HCT116 (cell line): ENCODE data around the gene HPS1. TPM values are rescaled to one million over a fixed set of nuclear protein-coding genes. Genes with fewer than 3 reads are reported as not detected.

Source experiments
- ATAC-seq: fragments of 200-7000 bp; cut with Tn5 transposase; 2 replicates; pipeline ENCODE4 v1.9.1; 2020; ENCODE audit warnings: mild to moderate bottlenecking, moderate library complexity
- BruUV-seq: library from RNA; stranded (reverse); fragments of 400-500 nt; replicated peaks from 2 replicates; lab custom pipeline; 2021; lab: Mats Ljungman, UMichigan
- CTCF ChIA-PET: fragments of 300-600 bp; sonication (Branson Sonifier 250); formaldehyde crosslinking; loops from one replicate; lab custom pipeline; 2021; ENCODE audit warnings: antibody characterized with exemption; lab: Charles Lee
- POLR2A ChIA-PET: fragments of 300-600, 350-600 bp; sonication (Branson Sonifier 250); formaldehyde crosslinking; loops from one replicate; lab custom pipeline; 2021; ENCODE audit warnings: antibody characterized with exemption; lab: Charles Lee
- RAD21 ChIA-PET, 2 experiments: fragments of 300-600 bp; sonication (Branson Sonifier 250); formaldehyde crosslinking; loops; one replicate each; lab custom pipeline; 2023; ENCODE audit warnings: low total read pairs in 2 of 2; ENCODE audit not compliant: uncharacterized antibody in 2 of 2, unreplicated experiment in 2 of 2, low non-redundant PET in 1 of 2; lab: Charles Lee
- DNase-seq: peaks from one replicate; pipeline ENCODE4 v3.0.0-alpha.2; 2010; ENCODE audit warnings: low read depth, low spot score
- H2AFZ ChIP-seq: fragments of 200-600 bp; shearing (Covaris generic), sonication (generic); 2 replicates; pipeline ENCODE4 v1.6.1; 2017; ENCODE audit warnings: low read depth, mixed run types, mixed read lengths, antibody characterized with exemption, low read length; ENCODE audit not compliant: poor library complexity, severe bottlenecking
- H3K27ac ChIP-seq: 2 replicates; pipeline ENCODE4 v1.5.1; 2012; ENCODE audit warnings: low read depth, low read length
- H3K27me3 ChIP-seq: fragments of 200-600 bp; sonication (generic); 2 replicates; pipeline ENCODE4 v1.6.1; 2016; ENCODE audit warnings: mixed run types, low read length, mixed read lengths; ENCODE audit not compliant: insufficient read depth
- H3K36me3 ChIP-seq, 2 experiments: fragments of 200-500 bp in 1 of 2; fragments of 200-600 bp in 1 of 2; sonication (Bioruptor generic) in 1 of 2; sonication (generic) in 1 of 2; 2 replicates each; pipeline versions ENCODE4 v1.5.1 to v1.6.1; 2014 to 2016; ENCODE audit warnings: low read length in 2 of 2, inconsistent platforms in 1 of 2, mixed read lengths in 1 of 2, mixed run types in 1 of 2; ENCODE audit not compliant: insufficient read depth in 2 of 2, control insufficient read depth in 1 of 2
- H3K4me1 ChIP-seq, 2 experiments: fragments of 200-600 bp in 1 of 2; sonication (generic) in 1 of 2; 2 replicates each; pipeline versions ENCODE4 v1.5.1 to v1.6.1; 2012 to 2017; ENCODE audit warnings: low read length in 2 of 2, inconsistent platforms in 1 of 2, mild to moderate bottlenecking in 1 of 2, mixed read lengths in 1 of 2, mixed run types in 1 of 2, moderate library complexity in 1 of 2; ENCODE audit not compliant: insufficient read depth in 2 of 2, control insufficient read depth in 1 of 2
- H3K4me2 ChIP-seq: fragments of 200-600 bp; sonication (generic); 2 replicates; pipeline ENCODE4 v1.6.1; 2017; ENCODE audit warnings: mixed run types, low read length, mixed read lengths
- H3K4me3 ChIP-seq, 2 experiments: fragments of 200-600 bp in 1 of 2; sonication (generic) in 1 of 2; replicated peaks in 1 of 2; 2 replicates each; pipeline ENCODE4 v1.5.1; 2011 to 2016; ENCODE audit warnings: low read length in 2 of 2, control low read depth in 1 of 2, low read depth in 1 of 2, mild to moderate bottlenecking in 1 of 2, mixed read lengths in 1 of 2, mixed run types in 1 of 2
- H3K79me2 ChIP-seq: fragments of 200-600 bp; sonication (generic); 2 replicates; pipeline ENCODE4 v1.6.1; 2017; ENCODE audit warnings: mild to moderate bottlenecking, mixed run types, low read length, moderate library complexity, mixed read lengths; ENCODE audit not compliant: insufficient read depth
- H3K9ac ChIP-seq: fragments of 200-600 bp; sonication (generic); 2 replicates; pipeline ENCODE4 v1.6.1; 2016; ENCODE audit warnings: low read length, mixed read lengths
- H3K9me2 ChIP-seq: fragments of 200-600 bp; sonication (generic), shearing (Covaris generic); 2 replicates; pipeline ENCODE4 v1.6.1; 2017; ENCODE audit warnings: mixed run types, mild to moderate bottlenecking, moderate library complexity; ENCODE audit not compliant: insufficient read depth
- H3K9me3 ChIP-seq, 2 experiments: fragments of 200-500 bp in 1 of 2; fragments of 200-600 bp in 1 of 2; sonication (Bioruptor generic) in 1 of 2; sonication (generic) in 1 of 2; 2 replicates each; pipeline ENCODE4 v1.6.1; 2014 to 2017; ENCODE audit warnings: low read length in 2 of 2, mixed read lengths in 2 of 2, inconsistent platforms in 1 of 2, low read depth in 1 of 2, mild to moderate bottlenecking in 1 of 2, mixed run types in 1 of 2, moderate library complexity in 1 of 2; ENCODE audit not compliant: control insufficient read depth in 1 of 2, insufficient read depth in 1 of 2
- H4K20me1 ChIP-seq: fragments of 200-600 bp; sonication (generic), shearing (Covaris generic); 2 replicates; pipeline ENCODE4 v1.6.1; 2017; ENCODE audit warnings: mixed run types, mild to moderate bottlenecking, moderate library complexity; ENCODE audit not compliant: insufficient read depth
- EGR1 ChIP-seq: IDR thresholded peaks from 2 replicates; pipeline ENCODE4 v1.6.1; 2012; ENCODE audit warnings: low read depth
- ELF1 ChIP-seq: IDR thresholded peaks from 2 replicates; pipeline ENCODE4 v1.6.1; 2012; ENCODE audit warnings: low read depth, borderline replicate concordance
- EZH2 ChIP-seq: fragments of 200-600 bp; sonication (generic); IDR thresholded peaks from 2 replicates; pipeline ENCODE4 v1.6.1; 2017; ENCODE audit warnings: antibody characterized with exemption, mixed run types
- FOSL1 ChIP-seq: IDR thresholded peaks from 2 replicates; pipeline ENCODE4 v1.6.1; 2012; ENCODE audit warnings: low read depth
- JUND ChIP-seq: IDR thresholded peaks from 2 replicates; pipeline ENCODE4 v1.6.1; 2012
- POLR2AphosphoS5 ChIP-seq: IDR thresholded peaks from 2 replicates; pipeline ENCODE4 v1.6.1; 2011; ENCODE audit warnings: mild to moderate bottlenecking, low read depth, low read length, moderate library complexity
- SIN3A ChIP-seq: IDR thresholded peaks from 2 replicates; pipeline ENCODE4 v1.6.1; 2012; ENCODE audit warnings: low read depth
- SP1 ChIP-seq: IDR thresholded peaks from 2 replicates; pipeline ENCODE4 v1.6.1; 2012; ENCODE audit warnings: low read depth
- SRF ChIP-seq: IDR thresholded peaks from 2 replicates; pipeline ENCODE4 v1.6.1; 2012; ENCODE audit warnings: low read depth
- YY1 ChIP-seq: IDR thresholded peaks from 2 replicates; pipeline ENCODE4 v1.6.1; 2011; ENCODE audit warnings: low read length, low read depth, moderate library complexity, mild to moderate bottlenecking; ENCODE audit not compliant: insufficient replicate concordance; ENCODE audit errors: extremely low read depth
- ZFX ChIP-seq: fragments of 450-650 bp; IDR thresholded peaks from 2 replicates; pipeline ENCODE4 v1.6.1; 2017
- intact Hi-C: fragments of 100-400 bp; cut with micrococcal nuclease; formaldehyde crosslinking; loops from 2 replicates; pipeline ENCODE4 v1.10.0; 2022
- total RNA-seq: library from RNA; stranded (reverse); gene quantifications from one replicate; pipeline ENCODE4 v1.2.1, GENCODE V29; 2021; ENCODE audit not compliant: unreplicated experiment
- TF ChIP-seq, protein P1 (sequence below): IDR thresholded peaks from 2 replicates; pipeline ENCODE4 v1.6.1; 2012; ENCODE audit warnings: low read depth
- TF ChIP-seq, protein P2 (sequence below): IDR thresholded peaks from 2 replicates; pipeline ENCODE4 v1.6.1; 2012
- TF ChIP-seq, protein P3 (sequence below), 3 experiments: fragments of 200-600 bp in 1 of 3; sonication (generic) in 1 of 3; IDR thresholded peaks in 2 of 3; conservative IDR thresholded peaks in 1 of 3; 2 replicates each; pipeline ENCODE4 v1.5.1; 2012 to 2017; ENCODE audit warnings: low read depth in 2 of 3, low read length in 2 of 3, antibody characterized with exemption in 1 of 3, borderline replicate concordance in 1 of 3, control low read depth in 1 of 3, mild to moderate bottlenecking in 1 of 3, mixed read lengths in 1 of 3, mixed run types in 1 of 3, moderate library complexity in 1 of 3; ENCODE audit not compliant: insufficient read depth in 1 of 3

Gene HPS1
- total RNA-seq, 1 experiment from 2014 or later = 64.3 TPM

DNA sequence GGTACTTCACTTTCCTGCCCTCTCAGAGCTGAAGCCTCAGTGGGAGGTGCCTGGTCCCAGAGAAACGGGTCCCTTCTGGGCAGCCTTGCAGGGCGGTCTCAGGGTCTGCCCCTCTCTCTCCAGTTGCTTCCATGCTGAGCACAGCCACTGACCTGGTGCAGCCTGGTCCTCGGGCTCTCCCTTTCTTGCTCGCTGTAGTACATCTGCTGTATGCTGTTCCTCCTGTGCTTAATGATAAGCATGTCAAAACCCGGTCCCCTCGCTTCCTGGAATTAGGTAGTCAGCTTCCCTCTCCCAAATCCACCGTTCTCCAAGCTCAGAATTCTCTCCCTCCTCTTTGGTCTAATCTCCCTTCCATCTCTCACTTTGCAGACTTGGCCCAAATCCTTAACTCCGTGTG lies 11.0 kb upstream of the HPS1 start (continued):
- TF ChIP-seq YY1 = no peak

DNA sequence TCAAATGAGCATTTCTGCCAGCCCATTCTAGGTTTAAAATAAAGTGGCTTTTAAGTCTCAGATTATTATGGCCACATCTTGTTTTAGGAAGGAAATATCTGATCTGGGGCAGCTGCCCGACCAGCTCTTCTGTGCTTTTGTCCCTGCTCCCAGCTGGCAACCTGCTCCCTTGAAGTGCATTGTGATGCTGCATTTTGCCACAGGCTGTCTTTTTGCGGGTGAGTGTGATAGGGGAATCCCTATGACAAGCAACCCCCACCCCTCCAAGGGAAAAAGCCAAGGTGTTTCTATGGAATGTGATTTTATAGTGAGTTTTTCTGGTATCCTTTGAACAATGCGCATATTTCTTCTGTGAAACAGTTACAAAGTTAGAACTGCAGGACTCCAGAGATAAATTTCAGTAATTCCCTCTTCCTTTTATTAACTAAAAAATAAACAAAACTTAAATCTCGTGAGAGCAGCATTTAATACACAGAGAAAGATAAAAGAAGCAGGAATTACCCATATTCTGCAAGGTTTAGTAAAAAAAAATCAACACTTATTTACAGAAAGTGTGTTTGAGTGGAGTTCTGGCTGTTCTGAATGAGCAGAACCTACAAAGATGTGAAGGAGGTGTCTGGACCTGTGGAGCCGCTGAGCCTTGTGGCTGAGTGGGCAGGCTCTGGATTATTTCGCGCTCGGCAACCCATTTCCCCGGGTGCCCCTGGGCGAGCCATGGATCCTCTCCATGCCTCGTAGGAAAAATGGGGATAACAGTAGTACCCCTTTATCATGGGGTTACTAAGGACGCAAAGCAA lies 10.1 kb upstream of the HPS1 start:
- no peaks in the 10 kb centered on the region for H3K36me3 ChIP-seq
- no peaks in the 10 kb centered on the region for H3K79me2 ChIP-seq
- H3K27me3 ChIP-seq = no peaks in the 10 kb centered on the region; the same call in 1 of the 2 replicates
- DNase-seq (no peak), ATAC-seq (no peak)
- H3K4me1 ChIP-seq = peaks cover 11 to 14% of the 10 kb centered on the region in 2 experiments
- no TSS peak for BruUV-seq
- H3K4me2 ChIP-seq = no peak overlapping the region
- H4K20me1 ChIP-seq = no peaks in the 10 kb centered on the region
- CTCF ChIA-PET = interaction anchor here (0.9 kb wide), 1 partner anchor 820 kb away, joined by 4 read pairs; no protein-coding TSS in a partner anchor
- H3K9me3 ChIP-seq = no peaks in the 10 kb centered on the region
- no peak overlapping the region for H3K9ac ChIP-seq
- H2AFZ ChIP-seq = no peak overlapping the region
- intact Hi-C loops = no loop called here
- RAD21 ChIA-PET = no interaction called here
- TF ChIP-seq SIN3A = no peak
- TF ChIP-seq, protein P1, sequence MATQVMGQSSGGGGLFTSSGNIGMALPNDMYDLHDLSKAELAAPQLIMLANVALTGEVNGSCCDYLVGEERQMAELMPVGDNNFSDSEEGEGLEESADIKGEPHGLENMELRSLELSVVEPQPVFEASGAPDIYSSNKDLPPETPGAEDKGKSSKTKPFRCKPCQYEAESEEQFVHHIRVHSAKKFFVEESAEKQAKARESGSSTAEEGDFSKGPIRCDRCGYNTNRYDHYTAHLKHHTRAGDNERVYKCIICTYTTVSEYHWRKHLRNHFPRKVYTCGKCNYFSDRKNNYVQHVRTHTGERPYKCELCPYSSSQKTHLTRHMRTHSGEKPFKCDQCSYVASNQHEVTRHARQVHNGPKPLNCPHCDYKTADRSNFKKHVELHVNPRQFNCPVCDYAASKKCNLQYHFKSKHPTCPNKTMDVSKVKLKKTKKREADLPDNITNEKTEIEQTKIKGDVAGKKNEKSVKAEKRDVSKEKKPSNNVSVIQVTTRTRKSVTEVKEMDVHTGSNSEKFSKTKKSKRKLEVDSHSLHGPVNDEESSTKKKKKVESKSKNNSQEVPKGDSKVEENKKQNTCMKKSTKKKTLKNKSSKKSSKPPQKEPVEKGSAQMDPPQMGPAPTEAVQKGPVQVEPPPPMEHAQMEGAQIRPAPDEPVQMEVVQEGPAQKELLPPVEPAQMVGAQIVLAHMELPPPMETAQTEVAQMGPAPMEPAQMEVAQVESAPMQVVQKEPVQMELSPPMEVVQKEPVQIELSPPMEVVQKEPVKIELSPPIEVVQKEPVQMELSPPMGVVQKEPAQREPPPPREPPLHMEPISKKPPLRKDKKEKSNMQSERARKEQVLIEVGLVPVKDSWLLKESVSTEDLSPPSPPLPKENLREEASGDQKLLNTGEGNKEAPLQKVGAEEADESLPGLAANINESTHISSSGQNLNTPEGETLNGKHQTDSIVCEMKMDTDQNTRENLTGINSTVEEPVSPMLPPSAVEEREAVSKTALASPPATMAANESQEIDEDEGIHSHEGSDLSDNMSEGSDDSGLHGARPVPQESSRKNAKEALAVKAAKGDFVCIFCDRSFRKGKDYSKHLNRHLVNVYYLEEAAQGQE = no peak
- TF ChIP-seq YY1 = no peak
- TF ChIP-seq ELF1 = no peak
- no peak for TF ChIP-seq JUND
- no peak for TF ChIP-seq SRF
- TF ChIP-seq, protein P2, sequence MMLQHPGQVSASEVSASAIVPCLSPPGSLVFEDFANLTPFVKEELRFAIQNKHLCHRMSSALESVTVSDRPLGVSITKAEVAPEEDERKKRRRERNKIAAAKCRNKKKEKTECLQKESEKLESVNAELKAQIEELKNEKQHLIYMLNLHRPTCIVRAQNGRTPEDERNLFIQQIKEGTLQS = no peak
- no peak for TF ChIP-seq EZH2
- TF ChIP-seq, protein P3, sequence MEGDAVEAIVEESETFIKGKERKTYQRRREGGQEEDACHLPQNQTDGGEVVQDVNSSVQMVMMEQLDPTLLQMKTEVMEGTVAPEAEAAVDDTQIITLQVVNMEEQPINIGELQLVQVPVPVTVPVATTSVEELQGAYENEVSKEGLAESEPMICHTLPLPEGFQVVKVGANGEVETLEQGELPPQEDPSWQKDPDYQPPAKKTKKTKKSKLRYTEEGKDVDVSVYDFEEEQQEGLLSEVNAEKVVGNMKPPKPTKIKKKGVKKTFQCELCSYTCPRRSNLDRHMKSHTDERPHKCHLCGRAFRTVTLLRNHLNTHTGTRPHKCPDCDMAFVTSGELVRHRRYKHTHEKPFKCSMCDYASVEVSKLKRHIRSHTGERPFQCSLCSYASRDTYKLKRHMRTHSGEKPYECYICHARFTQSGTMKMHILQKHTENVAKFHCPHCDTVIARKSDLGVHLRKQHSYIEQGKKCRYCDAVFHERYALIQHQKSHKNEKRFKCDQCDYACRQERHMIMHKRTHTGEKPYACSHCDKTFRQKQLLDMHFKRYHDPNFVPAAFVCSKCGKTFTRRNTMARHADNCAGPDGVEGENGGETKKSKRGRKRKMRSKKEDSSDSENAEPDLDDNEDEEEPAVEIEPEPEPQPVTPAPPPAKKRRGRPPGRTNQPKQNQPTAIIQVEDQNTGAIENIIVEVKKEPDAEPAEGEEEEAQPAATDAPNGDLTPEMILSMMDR (IDR thresholded peaks at IDR 0.05 in 2 of 3, conservative IDR thresholded peaks at IDR 0.05 in 1 of 3; ENCODE audit: borderline replicate concordance in 1 of 3, insufficient read depth in 1 of 3, low read depth in 2 of 3, low read length in 2 of 3) = no peak
- TF ChIP-seq SP1 = no peak
- no peak for TF ChIP-seq FOSL1
- TF ChIP-seq POLR2AphosphoS5 = no peak
- TF ChIP-seq ZFX = no peak
- TF ChIP-seq EGR1 = no peak
- H3K27ac ChIP-seq = no peak overlapping the region
- POLR2A ChIA-PET = no interaction called here
- H3K4me3 ChIP-seq = no peak overlapping the region
- H3K9me2 ChIP-seq = no peaks in the 10 kb centered on the region
